ENCODE data around the gene LGALS3BP.

- TF ChIP-seq CTCF (IDR thresholded peaks at IDR 0.05) = no peak
- TF ChIP-seq POLR2A (IDR thresholded peaks at IDR 0.05) = peak in 1 of 2 donors; percentile 30
Observed at GRCh38 chr17:78958641-78959127, 21.0 kb downstream of the LGALS3BP start.

Measured in Peyer's patch (tissue), 4 donors.